Stimulated activated naive CD4-positive, alpha-beta T cell treated with Interleukin-2 at 50 U/mL for 16 hours (primary cell): ENCODE measurements around the gene GDF10.

Experiments used
- DNase-seq: peaks from one replicate; lab custom pipeline; 2025; lab: John Stamatoyannopoulos, UW

Gene GDF10

DNA sequence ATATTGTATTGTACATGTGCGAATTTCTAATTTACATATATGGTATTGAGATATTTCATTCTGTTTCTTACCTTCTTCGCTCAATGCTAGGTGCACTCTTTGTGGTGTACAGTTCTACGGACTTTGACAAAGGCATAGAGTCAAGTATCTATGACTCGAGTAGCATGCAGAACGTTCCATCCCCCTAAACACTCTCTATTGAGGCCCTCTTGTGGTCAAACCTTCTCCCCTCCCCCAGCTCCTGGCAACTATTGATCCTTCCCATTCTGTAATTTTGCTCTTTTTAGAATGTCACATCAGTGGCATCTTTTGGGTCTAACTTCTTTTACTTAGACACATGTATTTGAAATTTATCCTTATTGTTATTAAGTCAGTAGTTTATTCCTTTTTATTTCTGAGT is 30.7 kb upstream of the GDF10 start:
- DNase-seq, result no peak

DNA sequence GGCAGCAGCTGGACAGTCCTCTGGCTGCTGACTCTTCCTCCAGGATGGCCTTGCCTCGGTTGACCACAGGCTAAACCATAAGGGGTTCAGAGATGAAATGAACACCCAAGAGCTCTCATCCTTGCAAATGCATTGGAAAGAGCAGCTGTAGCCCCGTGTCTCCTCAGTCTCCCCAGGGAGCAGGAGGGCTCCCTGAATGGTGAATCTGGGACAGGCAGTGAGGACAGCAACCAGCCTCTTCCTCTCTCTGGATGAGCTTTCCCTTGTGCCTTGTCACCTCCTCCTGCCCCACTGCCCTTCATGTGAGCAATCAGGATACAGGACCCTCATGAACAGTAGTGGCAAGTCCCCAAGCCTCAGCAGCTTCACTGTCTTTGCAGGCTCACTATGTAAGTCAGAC is 23.9 kb upstream of the GDF10 start:
- DNase-seq, result no peak

DNA sequence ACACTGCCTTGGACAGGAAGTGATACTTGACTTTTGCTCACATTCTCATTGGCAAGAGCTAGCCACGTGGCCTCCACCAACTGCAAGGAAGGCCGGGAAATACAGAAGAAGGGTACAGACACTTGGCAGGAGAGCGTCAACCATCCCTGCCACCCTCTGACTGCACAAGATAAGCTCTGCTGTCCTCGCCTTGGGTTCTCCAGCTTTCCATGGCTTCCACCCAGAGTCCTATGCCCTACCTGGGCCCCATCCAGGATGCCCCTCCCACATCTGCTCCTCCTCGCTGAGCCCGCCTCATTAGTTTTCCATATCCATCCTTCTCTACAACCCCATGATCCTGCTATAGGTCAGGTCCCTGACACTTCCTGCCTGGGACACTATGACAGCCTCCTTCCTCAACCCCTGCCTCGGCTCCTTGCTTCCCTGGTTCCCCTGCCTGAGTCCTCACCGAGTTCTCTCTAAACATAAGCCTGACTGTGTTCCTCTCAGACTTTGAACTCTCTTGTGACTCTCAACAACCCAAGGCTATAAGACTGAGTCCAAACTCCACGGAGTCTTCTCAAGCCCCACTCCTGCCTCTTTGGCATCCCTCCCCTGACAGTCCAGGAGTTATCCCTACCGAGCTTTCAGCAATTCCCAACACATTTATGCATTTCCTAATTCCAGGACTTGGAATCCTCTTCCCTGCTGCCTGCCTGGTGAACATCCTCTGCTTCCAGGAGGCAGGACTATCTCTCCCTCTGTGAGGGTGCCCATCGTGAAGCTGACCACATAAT is 23.2 kb upstream of the GDF10 start:
- no peak for DNase-seq

DNA sequence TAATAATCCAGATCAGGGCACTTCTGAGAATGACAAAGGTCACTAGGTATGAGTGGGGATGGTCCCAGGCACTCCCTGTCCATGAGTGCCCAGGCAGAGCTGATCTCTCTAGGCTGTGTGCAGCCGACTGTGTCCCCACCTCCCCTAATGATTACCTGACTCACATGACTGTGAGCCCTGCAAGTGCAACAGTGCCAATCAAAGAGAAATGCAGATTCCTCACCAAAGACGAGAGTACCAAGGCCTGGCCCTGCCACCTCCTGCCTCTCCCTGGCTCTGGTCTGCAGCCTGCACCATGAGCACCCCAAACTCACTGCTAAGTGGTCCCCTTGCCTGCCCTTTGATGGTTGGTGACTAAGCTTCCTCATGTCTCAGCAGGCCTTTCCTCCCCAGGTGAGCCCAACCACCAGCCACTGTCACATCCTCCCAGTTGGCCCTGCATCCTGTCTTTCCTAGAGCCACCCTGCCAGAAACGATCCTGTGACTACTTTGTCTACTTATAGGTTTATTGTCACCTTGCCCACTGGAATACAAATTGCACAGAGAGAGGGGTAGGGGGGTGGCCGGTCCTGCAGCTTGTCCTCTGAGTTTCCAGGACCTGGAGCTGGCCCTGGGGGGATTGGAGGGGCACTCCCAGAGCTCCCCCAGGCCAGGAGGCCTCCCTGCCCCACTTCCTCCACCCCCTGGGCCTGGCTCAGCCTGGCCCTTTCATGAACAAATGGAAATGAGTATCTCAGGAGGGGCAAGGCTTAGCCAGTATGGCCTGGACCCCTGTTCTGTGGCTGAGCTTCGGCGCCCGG is 22.4 kb upstream of the GDF10 start:
- DNase-seq, result no peak

DNA sequence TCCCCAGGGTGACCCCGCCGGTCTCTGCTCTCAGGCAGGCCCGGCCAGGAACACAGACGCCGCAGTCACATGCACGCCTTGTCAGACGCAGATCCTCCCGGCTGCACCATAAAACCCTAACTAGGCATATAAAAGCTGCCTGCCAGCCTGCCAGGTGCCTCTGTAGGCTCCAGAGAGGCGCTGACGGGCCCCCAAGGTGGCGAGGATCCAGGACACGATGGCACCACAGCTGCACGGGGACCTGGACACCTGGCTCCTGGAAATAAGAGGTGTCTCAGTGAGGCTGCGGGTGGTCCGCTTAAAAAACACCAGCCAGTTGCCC is 21.9 kb upstream of the GDF10 start:
- no peak for DNase-seq

DNA sequence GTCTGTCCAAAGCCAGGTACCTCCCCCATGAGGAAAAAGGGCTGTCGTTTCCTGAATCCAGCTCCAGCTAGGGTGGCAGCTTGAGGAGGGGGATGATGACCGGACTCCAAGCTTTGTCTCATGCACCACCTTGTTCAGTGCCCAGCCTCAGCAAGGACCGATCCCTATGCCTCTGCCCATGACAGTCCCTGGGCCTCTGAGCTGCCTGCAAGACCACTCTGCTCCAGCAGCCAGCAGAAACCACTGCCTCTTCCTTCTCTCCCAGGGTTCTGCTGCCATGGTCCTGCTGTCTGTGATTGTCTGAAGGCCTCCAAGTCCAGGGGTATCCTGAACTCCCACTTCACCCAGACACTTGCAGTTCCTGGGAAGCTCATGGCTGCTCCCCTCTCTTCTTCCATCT is 21.3 kb upstream of the GDF10 start:
- DNase-seq, result no peak

DNA sequence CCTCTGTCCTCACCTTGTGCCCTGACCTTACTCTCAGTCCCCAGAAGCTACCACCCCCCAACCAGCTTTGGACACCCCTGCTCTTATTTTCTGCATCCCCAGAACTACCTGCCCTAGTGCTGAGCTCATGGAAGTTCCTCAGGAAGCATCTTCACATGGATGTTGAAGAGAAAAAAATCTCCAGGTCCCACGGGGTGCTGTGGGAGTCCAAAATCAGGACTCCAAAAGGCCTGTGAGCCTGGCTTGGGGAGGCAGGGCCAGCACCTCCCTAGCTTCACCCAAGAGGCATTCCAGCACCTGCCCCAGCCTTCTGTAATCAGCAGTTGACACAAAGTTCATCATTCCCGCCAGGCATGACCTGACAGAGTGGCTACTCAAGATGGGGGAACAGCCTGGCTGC is 20.7 kb upstream of the GDF10 start:
- DNase-seq, result no peak

DNA sequence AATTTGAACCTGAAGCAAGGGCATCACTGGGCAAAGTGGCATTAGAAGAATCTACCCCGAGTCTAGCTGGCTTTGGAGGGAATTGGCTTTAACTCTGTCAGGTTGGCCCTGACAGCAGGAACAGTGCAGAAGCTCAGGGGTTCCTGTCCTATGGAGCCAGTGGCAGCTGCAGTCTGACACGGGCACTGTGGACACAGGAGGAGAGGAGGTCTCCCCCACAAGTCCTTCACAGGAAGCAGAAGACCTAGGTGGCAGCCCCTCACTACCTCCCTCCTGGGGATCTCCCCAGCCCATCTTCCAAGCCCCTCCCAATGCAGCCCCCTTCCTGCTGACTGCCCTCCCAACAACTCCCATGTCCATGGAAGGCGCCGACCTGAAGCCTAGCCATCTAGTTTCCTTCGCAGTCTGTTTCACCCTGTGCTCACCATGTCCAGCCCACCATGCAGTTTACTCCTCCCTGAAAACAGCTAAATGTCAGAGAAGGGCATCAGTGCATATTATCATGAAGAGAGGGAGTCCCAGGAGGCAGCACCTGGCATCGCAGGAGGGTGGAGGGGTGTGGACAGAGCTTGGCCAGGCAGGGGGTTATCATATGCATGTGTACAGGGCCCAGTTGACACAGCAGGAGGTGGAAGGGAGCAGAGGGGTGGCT is 17.9 kb upstream of the GDF10 start:
- no peak for DNase-seq

DNA sequence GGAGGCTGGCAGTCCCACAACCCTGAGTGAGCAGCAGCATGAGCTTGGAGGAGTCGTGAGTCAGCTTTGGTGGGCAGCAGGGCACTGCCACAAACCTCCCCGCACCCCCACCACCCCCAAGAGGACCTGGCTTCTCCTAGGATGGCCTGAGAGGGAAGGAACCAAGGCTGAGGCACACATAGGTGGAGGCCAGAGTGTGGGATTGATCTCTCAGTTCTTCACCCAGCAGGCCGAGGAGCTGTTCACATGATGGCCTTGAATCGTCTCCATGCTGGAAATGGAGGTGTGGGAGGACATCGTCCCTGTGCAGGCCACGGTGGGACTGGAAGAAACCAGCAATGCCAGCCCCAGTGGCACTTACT is 17.4 kb upstream of the GDF10 start:
- no peak for DNase-seq

DNA sequence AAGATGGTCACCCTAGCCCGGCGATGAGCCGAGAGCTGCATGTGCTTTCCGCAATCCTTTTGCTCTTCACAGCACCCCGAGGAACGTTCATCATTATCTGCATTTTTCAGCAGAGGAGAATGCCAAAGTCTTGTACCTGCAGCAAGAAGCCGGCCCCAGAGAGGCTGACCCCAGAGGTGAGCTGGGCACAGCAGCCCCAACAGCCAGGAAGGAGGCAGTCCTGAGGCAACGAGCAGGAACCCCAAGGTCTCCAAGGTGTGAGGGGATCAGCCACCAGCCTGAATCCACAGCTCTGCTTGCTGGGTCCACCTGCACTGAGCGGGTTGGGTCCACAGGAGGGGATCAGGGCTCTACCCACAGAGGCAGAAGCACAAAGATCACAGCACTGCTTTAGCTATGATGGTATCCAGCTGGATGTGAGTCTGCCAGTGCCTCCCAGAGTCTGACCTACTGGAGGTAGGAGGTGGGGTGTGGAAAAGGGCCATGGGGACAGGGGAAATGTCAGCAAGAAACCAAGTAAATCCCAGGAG is 16.8 kb upstream of the GDF10 start:
- DNase-seq, result no peak

DNA sequence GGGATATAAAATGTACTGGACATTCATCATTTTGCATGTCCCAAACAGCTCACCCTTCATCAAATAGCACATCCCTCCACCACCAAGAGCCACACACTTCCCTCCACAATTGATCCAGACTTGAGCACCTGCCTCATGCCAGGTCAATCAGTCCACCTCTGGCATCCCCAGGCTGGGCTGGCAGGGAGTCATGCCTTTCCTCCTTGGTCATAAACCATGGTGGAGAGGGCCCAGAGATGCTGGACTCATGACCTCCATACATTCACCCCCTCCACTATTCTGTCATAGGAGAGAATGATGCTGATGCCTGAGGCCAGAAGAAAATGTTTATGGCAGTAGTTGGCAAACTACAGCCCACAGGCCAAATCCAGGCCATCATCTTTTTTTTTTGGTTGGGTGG is 16.1 kb upstream of the GDF10 start:
- no peak for DNase-seq

DNA sequence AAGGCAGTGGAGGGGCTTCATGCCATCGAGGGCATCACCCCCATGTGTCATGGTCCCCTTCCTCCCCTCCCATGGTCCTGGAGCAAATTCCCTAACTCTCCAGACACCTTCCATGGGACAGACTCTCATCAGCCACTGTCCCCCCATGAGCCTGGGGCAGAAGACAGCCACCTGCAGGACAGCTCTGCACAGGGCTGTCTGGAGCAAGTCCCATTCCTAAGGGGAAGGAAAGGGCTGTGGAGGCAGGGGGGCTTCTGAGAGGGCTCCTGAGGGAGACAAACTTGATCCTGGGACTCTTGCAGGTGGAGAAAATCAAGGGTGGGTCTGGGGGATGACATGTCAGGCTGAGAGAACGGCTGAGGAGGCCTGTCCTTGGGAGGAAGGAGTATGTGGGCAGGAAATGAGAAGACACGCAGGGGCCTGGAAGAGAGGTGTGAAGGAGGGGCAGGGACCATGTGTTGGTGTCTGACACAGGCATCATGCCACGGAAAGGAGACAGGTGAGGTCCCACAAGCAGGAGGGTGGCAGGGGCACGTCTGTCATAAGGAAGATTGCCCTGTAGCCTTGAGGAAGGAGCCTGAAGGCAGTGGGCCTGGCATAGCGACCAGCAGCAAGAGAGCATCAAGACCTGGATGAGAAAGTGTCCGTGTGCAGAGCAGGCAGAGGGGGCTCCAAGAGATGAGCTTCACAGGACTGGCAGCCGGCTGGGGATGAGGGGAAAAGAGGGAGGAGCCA is 14.4 kb upstream of the GDF10 start:
- DNase-seq, result no peak

DNA sequence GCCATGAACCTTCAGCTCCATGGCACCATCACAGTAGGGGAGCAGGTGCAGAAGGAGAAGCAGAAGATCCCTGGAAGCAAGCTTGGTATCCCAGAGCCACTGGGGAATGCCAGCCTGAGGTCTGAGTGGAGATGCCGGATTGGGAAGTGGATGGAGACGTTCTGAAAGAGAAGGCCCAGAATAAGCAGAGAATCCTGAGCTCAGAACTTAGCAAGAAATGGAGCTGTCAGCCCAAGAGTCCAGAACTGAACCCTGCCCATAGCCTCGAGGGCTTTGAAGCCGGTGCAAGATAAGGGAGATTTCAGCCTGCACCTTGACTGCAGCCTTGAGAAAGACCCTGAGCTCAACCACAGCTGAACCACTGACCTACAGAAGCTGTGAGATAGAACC is 13.9 kb upstream of the GDF10 start:
- DNase-seq, result no peak

DNA sequence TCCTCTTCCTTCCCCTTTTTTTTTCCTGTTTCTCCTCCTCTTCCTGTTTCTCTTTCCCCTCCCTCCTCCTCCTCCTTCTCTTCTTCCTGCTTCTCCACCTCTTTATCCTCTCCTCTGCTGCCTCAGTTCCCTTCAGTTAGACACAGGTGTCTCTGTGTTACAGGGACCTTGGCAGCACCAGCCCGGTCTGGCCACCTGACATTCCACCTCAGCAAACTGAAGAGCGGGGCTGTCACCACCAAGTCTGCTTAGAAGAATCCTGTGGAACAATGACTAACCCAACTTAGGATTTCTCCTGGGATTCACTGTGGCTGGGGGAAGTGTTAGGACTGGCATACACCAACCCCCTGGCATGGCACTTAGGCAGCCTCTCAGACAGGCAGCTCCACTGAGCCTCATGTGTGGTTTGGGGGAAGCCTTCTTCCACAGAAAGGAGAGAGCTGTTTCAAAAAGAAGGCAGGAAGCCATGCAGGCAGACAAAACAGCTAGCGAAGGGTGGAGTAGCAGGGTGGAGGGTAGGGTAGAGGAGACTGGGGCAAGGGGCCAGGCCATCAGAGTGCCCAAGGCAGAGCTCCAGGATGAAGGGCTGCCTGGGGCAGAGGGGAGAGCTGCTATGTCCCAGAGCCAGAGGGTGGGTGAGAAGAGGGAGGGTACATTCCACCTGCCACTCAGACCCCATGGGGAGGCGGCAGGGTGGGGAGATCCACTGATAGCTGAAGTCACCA is 13.2 kb upstream of the GDF10 start:
- no peak for DNase-seq

DNA sequence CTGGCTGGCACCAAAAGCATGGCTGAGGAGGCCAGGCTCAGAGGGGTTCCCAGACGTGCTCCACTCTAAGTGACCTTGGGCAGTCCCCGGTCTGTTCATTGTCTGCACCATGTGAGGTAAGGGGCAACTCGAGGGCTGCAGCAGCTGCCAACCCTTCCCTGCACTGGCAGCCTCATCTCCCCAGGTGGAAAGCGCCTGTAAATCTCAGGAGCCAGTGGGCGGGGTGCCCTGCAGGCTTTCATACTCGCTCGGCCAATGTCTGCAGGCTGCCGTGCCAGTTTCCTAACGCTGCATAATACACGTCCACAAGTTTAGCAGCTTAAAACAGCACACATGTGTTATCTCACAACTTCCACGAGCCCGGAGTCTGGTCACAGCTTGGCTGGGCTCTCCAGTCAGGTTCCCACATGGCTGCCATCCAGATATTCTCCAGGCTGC is 12.6 kb upstream of the GDF10 start:
- no peak for DNase-seq

DNA sequence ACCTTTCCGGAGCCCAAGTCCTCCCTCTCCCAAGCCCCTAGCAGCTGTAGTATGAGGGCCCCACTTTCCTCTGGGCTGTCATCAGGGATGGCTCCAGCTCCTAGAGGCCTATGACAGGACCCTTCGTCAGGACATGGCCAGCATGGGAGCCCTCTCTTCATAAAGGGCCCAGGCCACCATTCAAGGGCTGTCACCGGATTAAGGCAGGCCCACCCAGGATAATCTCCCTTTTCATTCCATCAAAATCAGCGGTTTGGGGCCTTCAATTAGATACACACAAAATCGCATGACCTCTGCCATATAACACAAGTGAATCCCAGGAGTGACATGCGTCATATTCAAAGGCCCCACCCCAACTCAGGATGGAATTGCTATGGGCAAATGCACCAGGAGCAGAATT is 12.2 kb upstream of the GDF10 start:
- no peak for DNase-seq

DNA sequence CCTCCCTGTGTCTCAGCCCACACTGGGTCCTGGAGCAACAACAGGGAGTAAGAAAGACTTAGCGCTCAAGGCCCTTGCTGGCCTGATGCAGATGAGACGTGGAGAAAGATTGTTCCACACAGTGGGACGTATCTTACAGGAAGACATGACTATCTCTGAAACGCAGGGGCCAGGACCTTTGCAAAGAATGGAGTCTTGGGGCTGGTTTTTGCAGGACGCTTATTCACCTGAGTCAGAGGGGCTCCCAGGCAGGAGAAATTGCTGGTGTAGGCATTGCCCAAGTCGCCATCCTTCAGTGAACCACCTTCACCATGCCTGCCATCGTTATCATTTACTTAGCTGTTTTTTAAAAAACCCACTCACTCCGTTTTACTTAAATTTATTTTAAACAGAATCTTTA is 11.8 kb upstream of the GDF10 start:
- DNase-seq, result no peak

DNA sequence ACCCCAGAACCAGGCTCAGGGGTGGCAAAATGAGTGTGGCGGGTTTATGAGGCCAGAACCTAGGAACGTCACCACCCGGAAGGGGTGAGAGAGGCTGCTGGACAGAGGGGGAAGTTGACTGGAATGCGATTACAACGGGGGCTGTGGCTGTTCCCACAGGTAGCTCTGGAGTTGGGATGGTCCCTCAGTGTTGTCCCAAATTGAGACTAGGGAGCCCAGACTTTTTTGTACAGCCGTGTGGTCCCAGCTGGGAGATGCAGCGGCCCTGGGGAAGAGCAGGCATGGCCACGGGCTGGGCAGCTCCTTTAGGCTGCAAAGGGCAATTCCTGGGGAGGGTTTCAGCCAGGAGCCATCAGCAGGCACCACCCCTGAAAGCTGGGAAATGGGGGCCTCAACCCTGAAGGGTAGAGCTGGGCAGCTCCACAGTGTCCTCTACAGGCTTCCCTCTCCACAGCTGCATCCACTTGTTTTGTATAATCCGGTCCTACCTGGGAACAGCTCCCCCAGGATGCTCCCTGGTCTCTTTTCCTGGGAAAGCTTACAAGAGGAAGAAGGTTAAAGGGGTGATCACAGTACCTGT is 11.0 kb upstream of the GDF10 start:
- DNase-seq, result no peak

DNA sequence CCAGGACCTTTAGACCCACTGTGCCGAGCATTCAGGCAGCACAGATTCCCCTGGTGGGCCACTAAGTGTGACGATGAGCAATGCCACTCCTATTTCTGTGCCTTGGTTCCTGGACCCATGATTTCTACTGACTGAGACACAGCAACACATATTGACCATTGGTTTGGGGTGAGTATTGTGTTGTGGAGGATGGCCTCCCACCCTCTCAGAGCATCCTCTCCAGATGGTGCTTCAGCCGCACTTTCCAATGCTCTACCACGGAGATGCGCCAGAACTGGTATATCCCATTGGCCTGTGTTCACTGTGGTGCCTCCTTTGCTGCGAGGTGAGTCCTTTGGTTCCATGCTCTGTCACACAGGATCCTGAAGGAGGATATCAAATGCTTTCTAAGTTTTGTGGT is 10.1 kb upstream of the GDF10 start:
- DNase-seq, result no peak

DNA sequence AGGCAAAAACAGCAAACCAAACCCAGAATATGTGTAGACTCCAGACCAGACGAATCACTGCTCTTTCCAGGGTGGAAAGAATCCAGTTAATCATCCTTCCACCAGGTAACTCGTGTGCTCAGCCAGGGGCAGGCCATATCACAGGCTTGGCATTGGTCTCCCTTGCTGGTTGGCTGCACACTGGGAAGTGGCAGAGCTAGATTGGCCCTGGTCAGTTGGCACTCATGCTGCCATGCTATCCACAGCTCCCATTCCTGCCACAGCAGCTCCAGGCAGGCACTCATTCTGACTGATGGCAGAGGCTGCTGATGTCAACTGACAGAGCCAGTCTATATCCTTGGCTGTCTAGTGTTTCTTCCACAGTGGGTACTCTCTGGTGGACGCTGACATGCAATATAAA is 9.7 kb upstream of the GDF10 start:
- no peak for DNase-seq

DNA sequence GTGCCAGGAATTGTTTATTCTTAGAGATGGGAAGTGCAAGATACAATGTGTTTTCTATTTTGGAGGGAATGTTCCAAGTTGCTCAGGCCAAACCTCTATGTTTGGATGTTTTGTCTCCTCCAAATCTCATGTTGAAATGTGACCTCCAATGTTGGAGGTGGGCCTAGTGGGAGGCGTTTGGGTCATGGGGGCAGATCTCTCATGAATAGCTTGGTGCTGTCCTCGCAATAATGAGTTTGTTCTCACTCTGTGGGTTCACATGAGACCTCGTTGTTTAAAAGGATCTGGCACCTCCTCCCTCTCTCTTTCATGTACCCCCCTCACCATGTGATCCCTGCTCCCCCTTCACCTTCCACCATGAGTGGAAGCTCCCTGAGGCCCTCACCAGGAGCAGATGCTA is 8.3 kb upstream of the GDF10 start:
- no peak for DNase-seq
